AG04449 (cell line): ENCODE data around the gene ZNF621.

Source experiments
- CTCF ChIA-PET: fragments of 350-600 bp; formaldehyde crosslinking; extraction: SDS; loops from one replicate; lab custom pipeline; 2021; ENCODE audit warnings: antibody characterized with exemption; lab: Yijun Ruan, JAX
- POLR2A ChIA-PET: fragments of 400-600, 350-600 bp; formaldehyde crosslinking; extraction: SDS; loops from one replicate; lab custom pipeline; 2020; ENCODE audit warnings: antibody characterized with exemption, inconsistent platforms; lab: Yijun Ruan, JAX
- DNase-seq: peaks from one replicate; pipeline ENCODE4 v3.0.0-alpha.2; 2010; ENCODE audit warnings: low read depth, low spot score
- H3K4me3 ChIP-seq: 2 replicates; pipeline ENCODE4 v1.5.1; 2011; ENCODE audit warnings: low read depth, mild to moderate bottlenecking, control low read depth, low read length
- CTCF ChIP-seq: IDR thresholded peaks from one replicate; pipeline ENCODE4 v1.5.1; 2011; ENCODE audit warnings: mild to moderate bottlenecking, moderate library complexity, low read length, control low read depth, inconsistent platforms; ENCODE audit not compliant: insufficient read depth; ENCODE audit errors: missing control alignments

ZNF621 gene

GRCh38 chr3:40494698-40495097 lies 30.1 kb upstream of the ZNF621 start:
- CTCF ChIA-PET = interaction anchor here (1.5 kb wide), 1 partner anchor 11 kb away, joined by 5 read pairs; the partner anchor contains the start of gene ZNF620
- POLR2A ChIA-PET = no interaction called here
- TF ChIP-seq CTCF = no peak
- no peak overlapping the region for H3K4me3 ChIP-seq
- DNase-seq = no peak

GRCh38 chr3:40497288-40497687 lies 27.5 kb upstream of the ZNF621 start:
- no peak overlapping the region for H3K4me3 ChIP-seq
- DNase-seq = no peak
- ChIA-PET CTCF (no interaction called here), POLR2A (no interaction called here)
- no peak for TF ChIP-seq CTCF

GRCh38 chr3:40499952-40500351 lies 24.8 kb upstream of the ZNF621 start:
- DNase-seq = no peak
- CTCF ChIA-PET = no interaction called here
- H3K4me3 ChIP-seq = no peak overlapping the region
- no peak for TF ChIP-seq CTCF
- POLR2A ChIA-PET = no interaction called here

- CTCF ChIA-PET = no interaction called here
- H3K4me3 ChIP-seq = no peak overlapping the region
- POLR2A ChIA-PET = no interaction called here
- DNase-seq = no peak
- no peak for TF ChIP-seq CTCF
Measured at GRCh38 chr3:40502034-40502433, 22.7 kb upstream of the ZNF621 start.

- POLR2A ChIA-PET = interaction anchor here (0.7 to 1.0 kb wide), 2 partner anchors 17 to 46 kb away, joined by 3 read pairs; no protein-coding TSS in a partner anchor
- H3K4me3 ChIP-seq = no peak overlapping the region
- TF ChIP-seq CTCF = no peak
- CTCF ChIA-PET = interaction anchor here (1.2 to 1.3 kb wide), 3 partner anchors 10 to 20 kb away, joined by 3 to 5 read pairs (median 5); partner anchors contain the start of gene ZNF621
- peak; percentile 99 for DNase-seq
Measured at GRCh38 chr3:40504636-40505430, 19.9 kb upstream of the ZNF621 start.

GRCh38 chr3:40505599-40506462 lies 18.9 kb upstream of the ZNF621 start, which contains the start of gene ZNF620:
Gene ZNF620 (plus strand): TSS chr3:40506039. CDS start chr3:40506353, 314 bp downstream.
- ChIA-PET POLR2A (interaction anchor here (0.5 to 0.6 kb wide), 2 partner anchors 314 to 1144 kb away, joined by 3 to 4 read pairs; no protein-coding TSS in a partner anchor), CTCF (interaction anchor here (1.2 to 1.3 kb wide), 3 partner anchors 9 to 13 kb away, joined by 3 to 5 read pairs (median 5); no protein-coding TSS in a partner anchor)
- peak within 1 kb of the TSS; percentile 67 for H3K4me3 ChIP-seq
- TF ChIP-seq CTCF = peak; percentile 47
- DNase-seq = no peak
